Thoracic aorta (tissue), 2 donors: Measurements from ENCODE around the gene PTRH1. TPM values are rescaled to one million over a fixed set of nuclear protein-coding genes. Genes with fewer than 3 reads are reported as not detected.

Source experiments
- ATAC-seq: fragments of 150-250 bp; one replicate; pipeline ENCODE4 v1.8.0; 2017; ENCODE audit warnings: low read depth; ENCODE audit not compliant: insufficient number of reproducible peaks, low FRiP score
- DNase-seq: peaks from one replicate; pipeline ENCODE4 v3.0.0-alpha.2; 2020; ENCODE audit warnings: low spot score
- H3K27ac ChIP-seq, 2 donors: fragments of 200-600 bp; sonication (generic); 1 replicate in 1 of 2; 2 replicates in 1 of 2; pipeline ENCODE4 v1.5.1; 2016; ENCODE audit warnings: mild to moderate bottlenecking in 2 of 2, moderate library complexity in 2 of 2
- H3K27me3 ChIP-seq: fragments of 200-600 bp; sonication (generic); replicated peaks from 2 replicates; pipeline ENCODE4 v1.6.0; 2016; ENCODE audit warnings: mild to moderate bottlenecking; ENCODE audit not compliant: insufficient read depth
- H3K36me3 ChIP-seq: fragments of 200-600 bp; sonication (generic); one replicate; pipeline ENCODE4 v1.5.1; 2016
- H3K4me1 ChIP-seq, 2 donors: fragments of 200-600 bp; sonication (generic); 1 replicate in 1 of 2; 2 replicates in 1 of 2; pipeline versions ENCODE4 v1.5.1 to v1.6.0; 2016; ENCODE audit warnings: low read depth in 2 of 2, mild to moderate bottlenecking in 1 of 2; ENCODE audit not compliant: control insufficient read depth in 1 of 2
- H3K4me3 ChIP-seq: fragments of 200-600 bp; sonication (generic); 2 replicates; pipeline ENCODE4 v1.5.1; 2016; ENCODE audit warnings: mild to moderate bottlenecking
- H3K9me3 ChIP-seq: fragments of 200-600 bp; sonication (generic); 2 replicates; pipeline ENCODE4 v1.5.1; 2016
- CTCF ChIP-seq: fragments of 200-600 bp; sonication (generic); IDR thresholded peaks from one replicate; pipeline ENCODE4 v1.5.1; 2019; ENCODE audit warnings: antibody characterized with exemption
- total RNA-seq, 2 donors: library from RNA; depleted of rRNA; stranded (reverse); fragments of >200 nt; gene quantifications; one replicate each; pipeline versions ENCODE4 v1.1.0 to v1.2.3, GENCODE V29; 2016

The PTRH1 gene
- total RNA-seq, 2 donors from 2014 or later = 9.3 to 25.9 TPM

- peak; percentile 94 for DNase-seq
- Histone ChIP-seq H3K27me3 (no peaks in the 10 kb centered on the region), H3K36me3 (peaks cover 4% of the 10 kb centered on the region), H3K9me3 (no peaks in the 10 kb centered on the region), H3K27ac (peak overlapping the region; percentile 77 to 93), H3K4me3 (peak overlapping the region; percentile 71), H3K4me1 (peaks cover 4% of the 10 kb centered on the region in 2 donors)
- TF ChIP-seq CTCF = peak; percentile 41
- ATAC-seq = peak; percentile 97
Measured at GRCh38 chr9:127698985-127699670, 16.3 kb downstream of the PTRH1 start.

DNA sequence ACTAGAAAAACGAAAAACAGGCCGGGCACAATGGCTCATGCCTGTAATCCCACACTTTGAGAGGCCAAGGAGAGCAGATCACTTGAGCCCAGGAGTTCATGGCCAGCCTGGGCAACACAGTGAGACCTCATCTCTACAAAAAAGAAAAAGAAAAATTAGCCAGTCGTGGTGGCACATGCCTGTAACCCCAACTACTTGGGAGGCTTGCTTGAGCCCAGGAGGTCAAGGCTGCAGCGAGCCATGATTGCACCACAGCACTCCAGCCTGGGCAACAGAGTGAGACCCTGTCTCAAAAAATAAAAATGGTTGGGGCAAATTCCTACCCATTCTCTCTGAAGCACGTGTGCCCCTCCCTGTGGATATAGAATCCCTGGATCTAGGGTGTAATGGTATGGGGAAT, 17.1 kb downstream of the PTRH1 start:
- Histone ChIP-seq H3K27me3 (no peaks in the 10 kb centered on the region), H3K36me3 (peaks cover 4% of the 10 kb centered on the region), H3K4me1 (peaks cover 4% of the 10 kb centered on the region in 2 donors), H3K4me3 (no peak overlapping the region), H3K27ac (peak overlapping the region in 1 of 2 donors; percentile 93), H3K9me3 (no peaks in the 10 kb centered on the region)
- TF ChIP-seq CTCF = no peak
- DNase-seq (no peak), ATAC-seq (no peak)

GRCh38 chr9:127697575-127697974, 17.9 kb downstream of the PTRH1 start:
- ATAC-seq (no peak), DNase-seq (no peak)
- Histone ChIP-seq H3K27me3 (no peaks in the 10 kb centered on the region), H3K36me3 (peaks cover 4% of the 10 kb centered on the region), H3K4me1 (peaks cover 4% of the 10 kb centered on the region in 2 donors), H3K9me3 (no peaks in the 10 kb centered on the region), H3K27ac (no peak overlapping the region), H3K4me3 (no peak overlapping the region)
- TF ChIP-seq CTCF = no peak

DNA sequence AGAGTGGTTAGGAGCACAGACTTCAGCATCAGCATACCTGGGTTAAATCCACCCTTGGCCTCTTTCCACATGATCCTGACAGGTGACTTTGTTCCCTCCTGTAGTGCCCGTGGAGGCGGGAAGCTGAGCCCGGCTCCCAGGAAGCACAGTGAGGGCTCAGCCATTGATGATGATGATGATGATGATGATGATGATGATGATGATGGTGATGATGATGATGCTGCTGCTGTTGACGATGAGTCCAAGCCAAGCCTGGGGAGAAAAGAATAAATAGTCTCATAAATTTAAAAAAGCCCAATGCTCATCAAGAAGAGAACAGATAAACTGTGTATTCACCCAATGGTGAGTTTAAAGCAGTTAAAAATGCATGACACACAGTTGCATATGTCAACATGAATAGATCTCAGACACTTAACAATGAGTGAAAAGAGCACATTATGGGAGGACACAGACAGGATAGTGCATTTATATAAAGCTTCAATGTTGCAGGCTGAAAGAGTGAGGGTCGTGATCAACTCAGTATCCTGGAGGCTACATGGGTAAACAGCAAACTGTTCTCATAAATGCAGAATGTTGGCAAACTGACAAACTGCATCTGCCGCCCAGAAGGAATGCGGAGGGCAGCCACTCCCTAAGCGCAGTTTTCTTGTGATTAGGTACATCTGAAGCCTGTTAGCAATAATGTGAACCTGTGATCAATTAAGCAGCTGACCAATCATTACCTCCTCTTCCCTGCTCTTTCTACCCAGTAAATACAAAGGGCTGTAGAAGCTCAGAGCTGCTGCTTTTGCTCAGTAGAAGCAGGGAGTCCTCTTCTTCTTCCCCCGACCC, 20.4 kb downstream of the PTRH1 start:
- Histone ChIP-seq H3K36me3 (peaks cover 8% of the 10 kb centered on the region), H3K27me3 (no peaks in the 10 kb centered on the region), H3K4me1 (peaks cover 4% of the 10 kb centered on the region in 2 donors), H3K9me3 (no peaks in the 10 kb centered on the region), H3K4me3 (no peak overlapping the region), H3K27ac (no peak overlapping the region)
- ATAC-seq (no peak), DNase-seq (no peak)
- TF ChIP-seq CTCF = no peak

- no peak for DNase-seq
- no peak overlapping the region for H3K4me3 ChIP-seq
- no peaks in the 10 kb centered on the region for H3K27me3 ChIP-seq
- H3K9me3 ChIP-seq = no peaks in the 10 kb centered on the region
- no peak overlapping the region for H3K27ac ChIP-seq
- ATAC-seq = no peak
- H3K36me3 ChIP-seq = peaks cover 8% of the 10 kb centered on the region
- TF ChIP-seq CTCF = no peak
- H3K4me1 ChIP-seq = peaks cover 0 to under 1% of the 10 kb centered on the region in 2 donors
Measured at GRCh38 chr9:127693697-127694096, 21.8 kb downstream of the PTRH1 start.
